ENCODE measurements around the gene LAIR2.

DNA sequence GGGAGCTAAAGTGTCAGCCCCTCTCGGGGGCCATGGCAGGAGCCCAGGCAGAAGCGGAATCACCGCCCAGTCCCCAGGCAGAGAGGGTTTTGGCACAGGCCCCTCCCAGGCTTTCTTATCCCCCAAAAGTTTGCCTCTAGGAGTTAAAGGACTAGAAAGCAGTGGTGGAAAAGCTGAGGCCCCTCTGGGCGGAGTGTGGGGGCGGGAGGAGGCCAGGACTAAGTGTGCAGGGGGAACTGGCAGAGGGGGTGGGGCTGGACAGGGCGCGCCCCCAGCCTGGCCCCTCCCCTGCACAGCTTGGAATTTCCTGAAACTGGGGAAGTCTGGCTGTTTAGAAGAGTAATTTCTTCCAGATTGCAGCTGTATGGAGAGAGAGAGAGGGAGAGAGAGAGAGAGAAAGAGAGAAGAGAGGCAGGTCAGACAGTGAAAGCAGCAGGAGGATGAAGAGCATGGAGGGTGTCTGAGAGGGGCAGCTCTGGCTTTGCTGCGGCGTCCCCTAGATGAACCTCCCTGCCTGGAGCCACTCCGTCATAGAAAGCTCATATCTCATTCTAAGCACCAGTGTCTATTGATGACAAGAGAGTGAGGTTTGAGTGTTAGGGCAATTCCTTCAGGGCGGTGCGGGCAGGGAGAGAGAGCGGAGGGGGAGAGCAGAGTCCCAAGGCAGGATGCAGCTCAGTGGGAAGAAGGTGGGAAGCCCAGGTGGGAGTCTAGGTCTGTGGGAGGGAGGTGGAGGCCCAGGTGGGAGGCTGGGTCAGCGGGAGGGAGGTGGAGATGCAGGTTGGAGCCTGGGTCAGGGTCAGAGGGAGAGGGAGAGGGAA, 29.4 kb upstream of the LAIR2 start, which contains the start of gene CDC42EP5:
- TF ChIP-seq MAX (IDR thresholded peaks at IDR 0.05) (no peak), EZH2phosphoT487 (IDR thresholded peaks at IDR 0.05; ENCODE audit: borderline replicate concordance) (no peak), RAD21 (IDR thresholded peaks at IDR 0.05; ENCODE audit: low read depth) (no peak), CTCF (IDR thresholded peaks at IDR 0.05 in 2 of 3, conservative IDR thresholded peaks at IDR 0.05 in 1 of 3; ENCODE audit: borderline replicate concordance in 1 of 3, insufficient read depth in 1 of 3, low read depth in 2 of 3, low read length in 2 of 3) (no peak), SP1 (IDR thresholded peaks at IDR 0.05; ENCODE audit: low read depth) (no peak), SIN3A (IDR thresholded peaks at IDR 0.05; ENCODE audit: low read depth) (no peak), ELF1 (IDR thresholded peaks at IDR 0.05; ENCODE audit: borderline replicate concordance, low read depth) (no peak), POLR2A (IDR thresholded peaks at IDR 0.05; ENCODE audit: borderline replicate concordance, extremely low read depth, insufficient read depth, insufficient read length) (no peak)

Data from HCT116 (cell line).